ENCODE measurements around the gene CEP55. TPM values are rescaled to one million over a fixed set of nuclear protein-coding genes. Genes with fewer than 3 reads are reported as not detected.
"Not testable (repeated sequence)": the region's sequence is repeated elsewhere in the genome, so short reads cannot be mapped to it uniquely, and the experiment has no call there.

Gene CEP55
- total RNA-seq, 1 experiment from 2014 or later: 68.5 TPM

DNA sequence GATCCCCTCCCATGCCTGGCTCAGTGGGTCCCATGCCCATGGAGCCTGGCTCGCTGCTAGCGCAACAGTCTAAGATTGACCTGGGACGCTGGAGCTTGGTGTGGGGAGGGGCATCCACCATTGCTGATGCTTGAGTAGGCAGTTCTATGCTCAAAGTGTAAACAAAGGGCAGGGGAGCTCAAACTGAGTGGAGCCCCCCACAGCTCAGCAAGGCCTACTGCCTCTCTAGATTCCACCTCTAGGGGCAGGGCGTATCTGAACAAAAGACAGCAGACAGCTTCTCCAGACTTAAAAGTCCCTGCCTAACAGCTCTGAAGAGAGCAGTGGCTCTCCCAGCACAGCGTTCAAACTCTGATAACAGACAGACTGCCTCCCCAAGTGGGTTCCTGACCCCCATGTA lies 38.9 kb downstream of the CEP55 start:
- Histone ChIP-seq H3K4me3 (ENCODE audit: low read depth, low read length, poor library complexity, severe bottlenecking) (no peak overlapping the region), H3K27ac (ENCODE audit: low read depth, low read length, poor library complexity, severe bottlenecking) (no peak overlapping the region), H3K9me3 (ENCODE audit: low read depth, low read length, poor library complexity, severe bottlenecking) (no peaks in the 10 kb centered on the region), H3K27me3 (replicated peaks; ENCODE audit: insufficient read depth, low read depth, low read length, poor library complexity) (no peaks in the 10 kb centered on the region), H3K4me1 (ENCODE audit: insufficient read depth, low read length, poor library complexity, severe bottlenecking) (no peaks in the 10 kb centered on the region), H3K36me3 (ENCODE audit: insufficient read depth, low read length, poor library complexity, severe bottlenecking) (no peaks in the 10 kb centered on the region)
- intact Hi-C loops (cut with micrococcal nuclease; ENCODE audit: unreplicated experiment): no loop called here
- TF ChIP-seq EZH2 (IDR thresholded peaks at IDR 0.05; ENCODE audit: borderline replicate concordance, low read depth, low read length, poor library complexity, severe bottlenecking): no peak
- TF ChIP-seq, protein P1, sequence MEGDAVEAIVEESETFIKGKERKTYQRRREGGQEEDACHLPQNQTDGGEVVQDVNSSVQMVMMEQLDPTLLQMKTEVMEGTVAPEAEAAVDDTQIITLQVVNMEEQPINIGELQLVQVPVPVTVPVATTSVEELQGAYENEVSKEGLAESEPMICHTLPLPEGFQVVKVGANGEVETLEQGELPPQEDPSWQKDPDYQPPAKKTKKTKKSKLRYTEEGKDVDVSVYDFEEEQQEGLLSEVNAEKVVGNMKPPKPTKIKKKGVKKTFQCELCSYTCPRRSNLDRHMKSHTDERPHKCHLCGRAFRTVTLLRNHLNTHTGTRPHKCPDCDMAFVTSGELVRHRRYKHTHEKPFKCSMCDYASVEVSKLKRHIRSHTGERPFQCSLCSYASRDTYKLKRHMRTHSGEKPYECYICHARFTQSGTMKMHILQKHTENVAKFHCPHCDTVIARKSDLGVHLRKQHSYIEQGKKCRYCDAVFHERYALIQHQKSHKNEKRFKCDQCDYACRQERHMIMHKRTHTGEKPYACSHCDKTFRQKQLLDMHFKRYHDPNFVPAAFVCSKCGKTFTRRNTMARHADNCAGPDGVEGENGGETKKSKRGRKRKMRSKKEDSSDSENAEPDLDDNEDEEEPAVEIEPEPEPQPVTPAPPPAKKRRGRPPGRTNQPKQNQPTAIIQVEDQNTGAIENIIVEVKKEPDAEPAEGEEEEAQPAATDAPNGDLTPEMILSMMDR (conservative IDR thresholded peaks at IDR 0.05; ENCODE audit: low read depth, low read length): no peak
- no peak for DNase-seq (ENCODE audit: low spot score)
- no TSS peak for BruUV-seq (replicated peaks)
- CTCF ChIA-PET: no interaction called here
- POLR2A ChIA-PET (ENCODE audit: low non-redundant PET): no interaction called here

DNA sequence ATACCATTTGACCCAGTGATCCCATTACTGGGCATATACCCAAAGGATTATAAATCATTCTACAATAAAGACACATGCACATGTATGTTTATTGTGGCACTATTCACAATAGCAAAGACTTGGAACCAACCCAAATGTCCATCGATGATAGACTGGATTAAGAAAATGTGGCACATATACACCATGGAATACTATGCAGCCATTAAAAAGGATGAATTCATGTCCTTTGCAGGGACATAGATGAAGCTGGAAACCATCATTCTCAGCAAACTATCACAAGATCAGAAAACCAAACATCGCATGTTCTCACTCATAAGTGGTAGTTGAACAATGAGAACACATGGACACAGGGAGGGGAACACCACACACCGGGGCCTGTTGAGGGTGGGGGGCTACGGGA lies 44.5 kb downstream of the CEP55 start:
- DNase-seq (ENCODE audit: low spot score); POLR2A ChIA-PET (ENCODE audit: low non-redundant PET); H3K27me3 ChIP-seq (replicated peaks; ENCODE audit: insufficient read depth, low read depth, low read length, poor library complexity); BruUV-seq (replicated peaks); H3K27ac ChIP-seq (ENCODE audit: low read depth, low read length, poor library complexity, severe bottlenecking); CTCF ChIA-PET; H3K36me3 ChIP-seq (ENCODE audit: insufficient read depth, low read length, poor library complexity, severe bottlenecking); intact Hi-C loops (cut with micrococcal nuclease; ENCODE audit: unreplicated experiment); H3K4me1 ChIP-seq (ENCODE audit: insufficient read depth, low read length, poor library complexity, severe bottlenecking); H3K9me3 ChIP-seq (ENCODE audit: low read depth, low read length, poor library complexity, severe bottlenecking); H3K4me3 ChIP-seq (ENCODE audit: low read depth, low read length, poor library complexity, severe bottlenecking): not testable (repeated sequence)

DNA sequence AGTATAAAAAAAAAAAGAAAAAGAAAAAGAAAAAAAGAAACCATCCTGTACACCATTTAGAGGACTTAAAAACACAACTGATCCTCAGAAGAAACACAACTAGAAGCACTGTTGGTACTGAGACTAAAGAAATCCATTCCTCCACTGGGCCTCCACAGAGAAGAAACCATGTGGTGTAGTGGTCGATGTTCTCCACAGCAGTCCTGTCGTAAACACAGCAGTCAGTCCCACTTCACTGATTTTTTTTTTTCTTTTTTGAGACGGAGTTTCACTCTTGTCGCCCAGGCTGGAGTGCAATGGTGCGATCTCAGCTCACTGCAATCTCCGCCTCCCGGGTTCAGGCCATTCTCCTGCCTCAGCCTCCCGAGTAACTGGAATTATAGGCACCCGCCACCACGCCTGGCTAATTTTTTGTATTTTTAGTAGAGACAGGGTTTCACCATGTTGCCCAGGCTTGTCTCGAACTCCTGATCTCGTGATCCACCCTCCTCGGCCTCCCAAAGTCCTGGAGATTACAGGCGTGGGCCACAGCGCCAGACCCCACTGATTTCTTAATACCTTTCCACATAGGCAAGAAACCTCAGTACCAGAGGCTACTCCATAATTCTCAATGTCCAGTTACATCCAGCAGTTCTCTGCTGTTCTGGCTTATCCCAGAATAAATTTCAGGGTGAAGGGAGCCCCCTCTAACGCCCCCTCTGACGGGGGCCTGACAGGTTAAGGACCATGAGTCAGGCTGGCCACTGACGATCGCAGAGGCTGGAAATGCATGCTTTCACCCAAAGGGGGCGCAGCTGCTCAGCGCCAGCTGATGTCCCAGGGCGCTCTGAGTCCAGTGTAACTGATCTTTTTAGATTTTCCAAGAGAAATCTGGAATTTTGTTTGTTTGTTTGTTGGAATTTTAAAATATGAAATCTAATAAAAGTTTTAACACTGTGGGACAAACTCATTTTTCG lies 45.3 kb downstream of the CEP55 start:
- Histone ChIP-seq H3K27ac (ENCODE audit: low read depth, low read length, poor library complexity, severe bottlenecking) (no peak overlapping the region), H3K4me1 (ENCODE audit: insufficient read depth, low read length, poor library complexity, severe bottlenecking) (no peaks in the 10 kb centered on the region), H3K27me3 (replicated peaks; ENCODE audit: insufficient read depth, low read depth, low read length, poor library complexity) (peaks cover 4% of the 10 kb centered on the region), H3K4me3 (ENCODE audit: low read depth, low read length, poor library complexity, severe bottlenecking) (no peak overlapping the region), H3K9me3 (ENCODE audit: low read depth, low read length, poor library complexity, severe bottlenecking) (no peaks in the 10 kb centered on the region), H3K36me3 (ENCODE audit: insufficient read depth, low read length, poor library complexity, severe bottlenecking) (no peaks in the 10 kb centered on the region)
- POLR2A ChIA-PET (ENCODE audit: low non-redundant PET): no interaction called here
- CTCF ChIA-PET: interaction anchor here (1.0 kb wide), 1 partner anchor 139 kb away, joined by 3 read pairs; no protein-coding TSS in a partner anchor
- TF ChIP-seq, protein P1 (conservative IDR thresholded peaks at IDR 0.05; ENCODE audit: low read depth, low read length): peak; percentile 81
- TF ChIP-seq EZH2 (IDR thresholded peaks at IDR 0.05; ENCODE audit: borderline replicate concordance, low read depth, low read length, poor library complexity, severe bottlenecking): no peak
- intact Hi-C loops (cut with micrococcal nuclease; ENCODE audit: unreplicated experiment): no loop called here
- BruUV-seq (replicated peaks): no TSS peak
- DNase-seq (ENCODE audit: low spot score): peak; percentile 45
